ENCODE measurements around the gene MEF2B. TPM values are rescaled to one million over a fixed set of nuclear protein-coding genes. Genes with fewer than 3 reads are reported as not detected.

MEF2B gene
- 1.4 TPM for total RNA-seq
- long read RNA-seq, partial matches to known transcripts, result 0 of 2 reads
- long read RNA-seq, other reads (novel, unspliced or antisense), result 2 of 2 reads

DNA sequence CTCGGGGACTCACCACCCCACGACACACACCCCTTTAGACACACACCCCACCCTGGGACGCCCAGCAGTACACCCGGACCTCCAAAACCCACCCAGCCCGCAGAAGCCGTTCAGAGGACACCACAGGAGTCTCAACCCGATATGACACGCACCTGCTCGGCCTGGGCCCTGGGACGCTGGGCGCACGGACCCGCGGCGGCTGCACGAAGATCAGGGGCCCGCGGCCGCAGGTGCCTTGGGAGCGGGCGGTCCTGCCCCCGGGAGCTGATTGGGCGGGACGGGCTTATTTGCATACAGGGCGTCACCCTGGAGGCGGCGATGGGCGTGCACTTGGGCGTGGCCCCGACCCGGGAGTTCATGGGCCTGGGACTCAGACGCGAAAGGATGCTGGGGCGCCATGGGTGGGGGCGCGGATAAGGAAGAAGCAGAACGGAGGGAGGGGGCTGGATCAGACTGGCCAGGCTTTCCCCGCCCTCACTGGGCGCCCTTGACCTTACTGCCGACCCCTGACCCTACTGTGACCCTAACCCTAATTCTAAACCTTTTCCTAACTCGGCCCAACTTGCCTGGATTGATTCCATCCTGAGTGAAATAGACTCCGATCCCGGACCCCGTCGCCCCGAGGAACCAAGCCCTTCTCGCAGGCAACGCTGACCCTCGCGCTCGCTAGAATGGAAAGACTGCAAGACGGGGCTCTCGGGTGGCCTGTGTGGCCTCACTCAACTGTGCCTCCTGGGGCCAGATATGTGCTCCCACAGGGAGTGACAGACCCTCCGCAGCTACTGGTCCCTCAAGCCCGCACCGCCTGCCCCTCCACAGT is at the start of gene MEF2B:
Gene MEF2B (minus strand): TSS at position 211 of the 820 bp plus-strand sequence. CDS start 19,528 bp downstream, outside the sequence.
- Histone ChIP-seq H3K27me3 (no peaks in the 10 kb centered on the region), H3K36me3 (peaks cover 3% of the 10 kb centered on the region), H3K9me3 (no peaks in the 10 kb centered on the region), H3K4me1 (peaks cover 11% of the 10 kb centered on the region), H3K4me3 (peak within 1 kb of the TSS; percentile 16), H3K27ac (no peak within 1 kb of the TSS)
- DNase-seq, result peak; percentile 90
- TF ChIP-seq, protein P1, sequence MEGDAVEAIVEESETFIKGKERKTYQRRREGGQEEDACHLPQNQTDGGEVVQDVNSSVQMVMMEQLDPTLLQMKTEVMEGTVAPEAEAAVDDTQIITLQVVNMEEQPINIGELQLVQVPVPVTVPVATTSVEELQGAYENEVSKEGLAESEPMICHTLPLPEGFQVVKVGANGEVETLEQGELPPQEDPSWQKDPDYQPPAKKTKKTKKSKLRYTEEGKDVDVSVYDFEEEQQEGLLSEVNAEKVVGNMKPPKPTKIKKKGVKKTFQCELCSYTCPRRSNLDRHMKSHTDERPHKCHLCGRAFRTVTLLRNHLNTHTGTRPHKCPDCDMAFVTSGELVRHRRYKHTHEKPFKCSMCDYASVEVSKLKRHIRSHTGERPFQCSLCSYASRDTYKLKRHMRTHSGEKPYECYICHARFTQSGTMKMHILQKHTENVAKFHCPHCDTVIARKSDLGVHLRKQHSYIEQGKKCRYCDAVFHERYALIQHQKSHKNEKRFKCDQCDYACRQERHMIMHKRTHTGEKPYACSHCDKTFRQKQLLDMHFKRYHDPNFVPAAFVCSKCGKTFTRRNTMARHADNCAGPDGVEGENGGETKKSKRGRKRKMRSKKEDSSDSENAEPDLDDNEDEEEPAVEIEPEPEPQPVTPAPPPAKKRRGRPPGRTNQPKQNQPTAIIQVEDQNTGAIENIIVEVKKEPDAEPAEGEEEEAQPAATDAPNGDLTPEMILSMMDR (IDR thresholded peaks at IDR 0.05), result no peak
- ATAC-seq, result peak; percentile 92
- intact Hi-C loops (cut with DNase I), result no loop called here

DNA sequence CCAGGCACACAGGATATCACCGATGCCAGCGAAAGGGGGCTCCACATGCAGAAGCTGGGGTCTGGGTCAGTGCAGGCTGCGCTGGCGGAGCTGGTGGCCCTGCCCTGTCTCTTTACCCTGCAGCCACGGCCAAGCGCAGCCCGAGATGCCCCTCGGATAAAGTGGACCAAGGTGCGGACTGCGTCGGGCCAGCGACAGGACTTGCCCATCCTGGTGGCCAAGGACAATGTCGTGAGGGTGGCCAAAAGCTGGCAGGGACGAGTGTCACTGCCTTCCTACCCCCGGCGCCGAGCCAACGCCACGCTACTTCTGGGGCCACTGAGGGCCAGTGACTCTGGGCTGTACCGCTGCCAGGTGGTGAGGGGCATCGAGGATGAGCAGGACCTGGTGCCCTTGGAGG is 48.8 kb upstream of the MEF2B start:
- H3K9me3 ChIP-seq, result no peaks in the 10 kb centered on the region
- peaks cover 10% of the 10 kb centered on the region for H3K27me3 ChIP-seq
- no peaks in the 10 kb centered on the region for H3K36me3 ChIP-seq
- no peak for DNase-seq
- H3K27ac ChIP-seq, result no peak overlapping the region
- no peaks in the 10 kb centered on the region for H3K4me1 ChIP-seq
- ATAC-seq, result no peak
- intact Hi-C loops (cut with DNase I), result no loop called here
- TF ChIP-seq, protein P1 (IDR thresholded peaks at IDR 0.05), result no peak
- no peak overlapping the region for H3K4me3 ChIP-seq

DNA sequence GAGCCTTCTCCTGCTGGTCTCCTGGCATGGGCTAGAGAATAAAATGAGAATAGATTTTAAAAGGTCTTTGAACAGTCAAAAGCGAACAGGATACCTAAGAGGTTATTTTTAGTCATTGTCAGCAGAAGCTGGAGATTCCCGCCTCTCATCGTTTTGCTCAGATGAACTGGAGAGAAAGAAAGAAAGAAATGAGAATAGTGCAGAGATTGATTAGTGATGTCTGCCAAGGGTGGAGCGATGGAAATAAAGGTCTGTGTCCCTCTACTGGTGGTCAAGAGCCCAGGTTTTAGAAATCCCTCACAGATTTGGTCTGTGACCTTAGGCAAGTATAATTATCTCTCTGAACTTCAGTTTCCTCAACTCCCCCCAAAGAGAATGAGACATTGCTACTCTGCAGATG is 47.0 kb upstream of the MEF2B start:
- H3K9me3 ChIP-seq, result no peaks in the 10 kb centered on the region
- H3K4me1 ChIP-seq, result no peaks in the 10 kb centered on the region
- DNase-seq, result no peak
- no peaks in the 10 kb centered on the region for H3K36me3 ChIP-seq
- no peak for ATAC-seq
- H3K4me3 ChIP-seq, result no peak overlapping the region
- intact Hi-C loops (cut with DNase I), result no loop called here
- TF ChIP-seq, protein P1 (IDR thresholded peaks at IDR 0.05), result no peak
- H3K27ac ChIP-seq, result no peak overlapping the region
- peaks cover 17% of the 10 kb centered on the region for H3K27me3 ChIP-seq

DNA sequence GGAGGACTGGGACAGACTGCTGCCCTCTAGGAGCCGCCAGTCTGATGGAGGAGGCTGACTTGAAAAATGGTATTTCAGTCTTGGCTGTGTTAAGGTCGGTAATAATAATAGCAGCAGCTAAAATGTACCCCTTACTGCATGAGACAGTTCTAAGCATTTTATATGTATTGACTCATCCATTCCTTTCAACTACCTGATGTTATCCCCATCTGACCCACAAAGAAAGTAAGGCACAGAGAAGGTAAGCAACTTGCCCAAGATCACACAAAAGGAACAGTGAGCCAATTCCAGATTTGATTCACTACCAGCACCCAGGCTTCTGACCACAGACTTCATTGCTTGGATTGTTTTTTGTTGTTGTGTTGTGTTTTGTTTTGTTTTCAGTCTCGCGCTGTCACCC is 45.7 kb upstream of the MEF2B start:
- TF ChIP-seq, protein P1 (IDR thresholded peaks at IDR 0.05), result no peak
- intact Hi-C loops (cut with DNase I), result no loop called here
- Histone ChIP-seq H3K4me1 (no peaks in the 10 kb centered on the region), H3K27me3 (peaks cover 30% of the 10 kb centered on the region), H3K4me3 (no peak overlapping the region), H3K36me3 (no peaks in the 10 kb centered on the region), H3K9me3 (no peaks in the 10 kb centered on the region), H3K27ac (no peak overlapping the region)
- DNase-seq (no peak), ATAC-seq (no peak)

DNA sequence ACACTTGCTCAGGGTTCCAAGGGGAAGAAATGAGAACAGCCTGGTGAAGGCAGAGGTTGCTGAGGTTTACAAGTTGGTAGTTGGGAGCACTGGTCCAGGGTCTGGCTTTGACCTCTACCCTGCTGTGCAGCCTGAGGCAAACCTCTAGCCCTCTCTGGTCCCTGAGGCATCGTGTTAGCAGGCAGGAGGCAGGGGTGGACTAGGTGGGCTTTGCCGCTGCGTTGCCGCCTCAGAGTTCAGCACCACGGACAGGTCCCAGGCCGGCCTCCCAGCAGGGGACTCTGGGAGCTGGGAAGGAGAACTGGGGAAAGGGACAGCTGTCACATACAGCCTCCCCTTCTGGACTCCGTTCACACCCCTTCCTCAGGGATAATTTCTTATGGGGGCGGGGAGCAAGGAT is 44.8 kb upstream of the MEF2B start:
- Histone ChIP-seq H3K27me3 (peaks cover 31% of the 10 kb centered on the region), H3K4me1 (no peaks in the 10 kb centered on the region), H3K27ac (no peak overlapping the region), H3K36me3 (no peaks in the 10 kb centered on the region), H3K9me3 (no peaks in the 10 kb centered on the region), H3K4me3 (no peak overlapping the region)
- intact Hi-C loops (cut with DNase I), result no loop called here
- ATAC-seq (peak; percentile 57), DNase-seq (no peak)
- TF ChIP-seq, protein P1 (IDR thresholded peaks at IDR 0.05), result no peak

All from upper lobe of right lung (tissue), 1 donor.